ENCODE data around the gene FAM78B. TPM values are rescaled to one million over a fixed set of nuclear protein-coding genes. Genes with fewer than 3 reads are reported as not detected.

Gene FAM78B
- total and polyA plus RNA-seq, 2 of the 8 experiments (the other 6 are each of a cell fraction or from before 2014, with no cell fraction given): 2.3 to 3.6 TPM

GRCh38 chr1:166080967-166081870 lies 85.6 kb downstream of the FAM78B start:
- Histone ChIP-seq H4K91ac (replicated peaks; ENCODE audit: insufficient read length, low read length) (no peak overlapping the region), H3K9me3 (ENCODE audit: insufficient read depth in 2 of 2, low read depth in 1 of 2, low read length in 1 of 2) (no peaks in the 10 kb centered on the region), H2BK20ac (ENCODE audit: low read length) (no peak overlapping the region), H3K23me2 (ENCODE audit: low read depth, low read length) (peaks cover 1% of the 10 kb centered on the region; the same call in 1 of the 2 replicates), H2BK120ac (replicated peaks; ENCODE audit: low read depth, low read length) (no peak overlapping the region), H2AK5ac (ENCODE audit: low read depth, low read length) (no peak overlapping the region), H2BK12ac (ENCODE audit: low read depth, low read length) (no peak overlapping the region), H2BK5ac (ENCODE audit: low read depth, low read length) (no peak overlapping the region), H3K27ac (ENCODE audit: low read depth, low read length) (no peak overlapping the region), H3K79me1 (ENCODE audit: low read depth, low read length) (no peaks in the 10 kb centered on the region), H3K9ac (replicated peaks in 1 of 4; ENCODE audit: extremely low read depth in 1 of 4, low read depth in 3 of 4, low read length in 3 of 4) (no peak overlapping the region), H2AFZ (ENCODE audit: low read length) (no peak overlapping the region), H3K79me2 (ENCODE audit: control insufficient read depth in 1 of 2, insufficient read depth in 2 of 2, low read length in 2 of 2) (no peaks in the 10 kb centered on the region), H4K5ac (ENCODE audit: insufficient read length, low read depth, low read length) (no peak overlapping the region), H4K8ac (ENCODE audit: extremely low read depth, insufficient read depth, low read length) (peak overlapping the region; percentile 43; the same call in 1 of the 2 replicates), H3K23ac (ENCODE audit: insufficient read length) (no peak overlapping the region), H3K14ac (ENCODE audit: insufficient read length) (no peak overlapping the region), H3K4ac (replicated peaks; ENCODE audit: insufficient read length, low read depth, low read length) (no peak overlapping the region), H3K18ac (ENCODE audit: extremely low read depth, low read length) (no peak overlapping the region), H3K4me3 (ENCODE audit: extremely low read depth in 1 of 4, insufficient read depth in 2 of 4, low read depth in 3 of 4, low read length in 4 of 4) (no peak overlapping the region), H3K56ac (replicated peaks; ENCODE audit: insufficient read length, low read depth, low read length) (no peak overlapping the region), H3K27me3 (replicated peaks in 1 of 4; ENCODE audit: control insufficient read depth in 3 of 4, extremely low read depth in 1 of 4, insufficient read depth in 3 of 4, low read length in 3 of 4) (no peaks in the 10 kb centered on the region), H3K36me3 (ENCODE audit: control insufficient read depth in 2 of 4, insufficient read depth in 4 of 4, low read length in 3 of 4) (no peaks in the 10 kb centered on the region), H2BK15ac (ENCODE audit: low read length) (no peak overlapping the region), H3K4me1 (replicated peaks in 1 of 4; ENCODE audit: control insufficient read depth in 3 of 4, insufficient read depth in 4 of 4, low read length in 3 of 4) (no peaks in the 10 kb centered on the region), H3K4me2 (ENCODE audit: insufficient read depth in 1 of 2, low read depth in 2 of 2, low read length in 2 of 2) (no peak overlapping the region), H4K20me1 (replicated peaks in 1 of 2; ENCODE audit: control insufficient read depth in 1 of 2, insufficient read depth in 2 of 2, low read length in 2 of 2) (no peaks in the 10 kb centered on the region)
- DNase-seq (ENCODE audit: low read depth in 1 of 2, low spot score in 2 of 2): peak in 1 of 2 experiments; percentile 35
- POLR2A ChIA-PET (ENCODE audit: partially characterized antibody): no interaction called here
- 92% methylated on average over 14 of the region's 14 CpGs; no CpG with 5 or more reads in 1 of the 2 experiments for WGBS, 2 experiments (ENCODE audit: extremely low coverage in 1 of 2, insufficient coverage in 1 of 2, insufficient read length in 1 of 2, insufficient replicate concordance in 2 of 2, low coverage in 1 of 2, low lambda C conversion rate in 2 of 2, missing lambda C conversion rate in 1 of 2)
- FAIRE-seq: no peak
- CTCF ChIA-PET (ENCODE audit: partially characterized antibody): interaction anchor here (1.0 to 1.3 kb wide), 2 partner anchors 15 to 398 kb away, joined by 3 read pairs; no protein-coding TSS in a partner anchor
- TF ChIP-seq FOSL1 (IDR thresholded peaks at IDR 0.05; ENCODE audit: insufficient read depth, low read depth, low read length) (no peak), HDAC6 (IDR thresholded peaks at IDR 0.05; ENCODE audit: low read depth, low read length) (no peak), SP4 (IDR thresholded peaks at IDR 0.05; ENCODE audit: low read length) (no peak), BACH1 (IDR thresholded peaks at IDR 0.05; ENCODE audit: low read length) (no peak)
- TF ChIP-seq, protein P1, sequence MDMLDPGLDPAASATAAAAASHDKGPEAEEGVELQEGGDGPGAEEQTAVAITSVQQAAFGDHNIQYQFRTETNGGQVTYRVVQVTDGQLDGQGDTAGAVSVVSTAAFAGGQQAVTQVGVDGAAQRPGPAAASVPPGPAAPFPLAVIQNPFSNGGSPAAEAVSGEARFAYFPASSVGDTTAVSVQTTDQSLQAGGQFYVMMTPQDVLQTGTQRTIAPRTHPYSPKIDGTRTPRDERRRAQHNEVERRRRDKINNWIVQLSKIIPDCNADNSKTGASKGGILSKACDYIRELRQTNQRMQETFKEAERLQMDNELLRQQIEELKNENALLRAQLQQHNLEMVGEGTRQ (IDR thresholded peaks at IDR 0.05; ENCODE audit: low read length): no peak
